HG02885 (cell line): ENCODE measurements around the gene MAD1L1.

ENCODE experiments used
- ATAC-seq: cut with Tn5 transposase; IDR thresholded peaks from one replicate; pipeline ENCODE4 v1.9.1; 2021; ENCODE audit warnings: mild to moderate bottlenecking; ENCODE audit not compliant: unreplicated experiment, poor library complexity

The MAD1L1 gene

GRCh38 chr7:2203766-2204300 lies 28.9 kb downstream of the MAD1L1 start:
- ATAC-seq: no peak

GRCh38 chr7:2202901-2203765 lies 29.6 kb downstream of the MAD1L1 start:
- no peak for ATAC-seq

DNA sequence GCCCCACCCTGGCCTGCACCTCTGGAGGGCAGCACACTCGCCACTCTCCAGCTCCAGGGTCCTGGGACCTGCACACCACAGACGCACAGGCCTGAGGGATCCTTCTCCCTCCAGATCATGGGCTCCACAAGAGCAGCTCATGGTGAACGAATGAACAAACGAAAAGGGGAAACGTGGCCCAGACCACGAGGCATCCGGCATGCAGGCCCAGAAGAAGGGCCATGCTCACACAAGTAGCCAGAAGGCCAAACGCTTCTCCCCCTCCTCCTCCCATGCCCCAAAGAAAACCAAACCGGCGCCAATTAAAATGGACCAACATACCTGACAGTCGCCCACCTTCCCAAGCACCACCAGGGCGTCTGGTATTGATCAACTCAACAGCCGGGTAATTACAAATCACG lies 30.4 kb downstream of the MAD1L1 start:
- ATAC-seq: no peak

DNA sequence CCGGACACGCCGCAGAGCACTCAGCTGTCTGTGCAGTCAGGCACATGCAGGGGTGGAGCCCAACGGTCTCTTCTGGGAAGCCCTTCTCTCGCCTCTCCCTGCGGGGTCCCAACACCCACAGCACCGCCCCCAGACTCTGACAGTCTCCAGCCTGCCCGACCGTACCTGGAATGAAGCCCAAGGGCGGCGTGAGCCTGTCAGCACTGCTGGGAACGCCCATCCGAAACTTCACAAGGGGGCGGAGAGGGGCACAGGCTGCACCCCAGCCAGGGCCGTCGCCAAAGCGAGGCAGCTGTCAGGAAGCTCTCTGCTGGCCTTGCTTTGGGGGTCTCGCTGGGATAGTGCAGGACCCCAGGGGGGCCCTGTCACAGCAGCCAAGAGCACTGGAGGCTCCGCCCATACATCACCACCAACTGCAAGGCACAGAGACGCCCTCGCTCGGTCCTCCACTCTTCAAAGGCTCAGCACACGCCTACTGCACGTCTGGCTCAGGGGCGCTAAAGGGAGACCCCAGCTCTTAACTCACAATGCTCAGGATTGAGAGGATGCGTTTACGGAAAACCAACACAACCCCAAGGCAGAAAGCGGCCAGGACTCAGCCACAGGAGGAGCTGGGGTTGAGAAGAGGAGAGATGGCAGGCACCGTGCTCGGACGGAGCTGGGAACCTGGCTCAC lies 30.9 kb downstream of the MAD1L1 start:
- no peak for ATAC-seq

DNA sequence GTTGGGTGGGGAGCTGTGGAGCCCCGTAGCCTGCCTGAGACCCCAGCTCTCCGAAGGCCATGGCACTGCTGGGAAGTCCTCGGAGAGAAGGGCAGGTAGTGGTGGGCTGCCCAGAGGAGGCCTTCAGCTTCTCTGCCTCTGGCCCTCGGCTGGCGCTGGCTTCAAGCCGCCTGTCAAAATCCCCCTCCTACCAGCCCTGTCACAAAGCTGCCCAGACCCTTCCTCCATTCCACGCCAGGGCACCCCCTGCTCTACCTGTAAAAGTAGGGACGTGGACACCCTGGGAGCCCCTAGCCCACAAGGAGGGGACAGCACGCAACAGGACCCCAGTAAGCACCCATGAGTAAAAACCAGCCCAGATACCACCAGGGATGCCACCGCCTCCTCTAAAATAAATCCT lies 31.6 kb downstream of the MAD1L1 start:
- ATAC-seq: no peak

GRCh38 chr7:2200584-2200980 lies 32.2 kb downstream of the MAD1L1 start:
- no peak for ATAC-seq

GRCh38 chr7:2199956-2200583 lies 32.7 kb downstream of the MAD1L1 start:
- no peak for ATAC-seq

DNA sequence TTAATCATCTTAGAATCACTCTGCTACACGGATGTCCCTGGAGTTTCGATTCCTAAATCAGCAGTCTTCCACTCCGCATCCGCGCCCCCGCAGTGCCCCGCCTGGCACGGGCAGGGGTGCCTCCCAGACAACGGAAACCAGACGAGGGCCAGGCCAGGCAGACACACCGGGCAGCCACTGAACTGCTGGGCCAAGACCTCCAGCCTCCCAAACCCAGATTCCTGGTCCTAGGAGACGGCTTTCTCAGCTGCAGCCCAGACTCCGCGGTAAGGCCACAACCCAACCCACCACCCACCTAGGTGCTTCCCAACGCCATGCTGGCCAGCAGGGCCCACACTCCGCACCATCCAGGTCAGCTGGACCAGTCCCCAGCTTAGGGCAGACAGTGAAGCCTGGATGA lies 33.2 kb downstream of the MAD1L1 start:
- ATAC-seq: no peak

- ATAC-seq: no peak
Observed at GRCh38 chr7:2198760-2199159, 34.0 kb downstream of the MAD1L1 start.

DNA sequence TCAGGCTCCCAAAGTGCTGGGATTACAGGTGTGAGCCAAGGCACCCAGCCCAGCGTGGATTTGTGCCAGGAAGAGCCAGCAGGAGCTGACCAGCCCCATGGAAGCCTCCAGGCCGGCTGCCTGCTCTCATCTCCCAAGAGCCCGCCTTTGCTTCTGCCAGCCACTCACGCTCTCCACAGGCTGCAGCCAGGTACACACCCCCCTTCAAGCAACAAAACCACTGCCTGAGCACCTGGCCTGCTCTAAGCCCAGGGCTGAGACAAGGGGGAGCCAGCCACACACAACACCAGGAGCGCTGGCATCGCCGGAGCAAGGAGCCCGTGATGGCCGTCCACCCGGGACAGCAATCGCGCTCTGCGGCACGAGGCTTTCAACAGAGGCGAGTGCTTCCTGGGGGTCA lies 34.5 kb downstream of the MAD1L1 start:
- ATAC-seq: no peak

- ATAC-seq: no peak
Observed at GRCh38 chr7:2197436-2198155, 35.1 kb downstream of the MAD1L1 start.

GRCh38 chr7:2196381-2197378 lies 36.1 kb downstream of the MAD1L1 start:
- no peak for ATAC-seq

GRCh38 chr7:2195400-2196246 lies 37.1 kb downstream of the MAD1L1 start:
- ATAC-seq: no peak

GRCh38 chr7:2193575-2194305 lies 39.0 kb downstream of the MAD1L1 start:
- ATAC-seq: no peak

DNA sequence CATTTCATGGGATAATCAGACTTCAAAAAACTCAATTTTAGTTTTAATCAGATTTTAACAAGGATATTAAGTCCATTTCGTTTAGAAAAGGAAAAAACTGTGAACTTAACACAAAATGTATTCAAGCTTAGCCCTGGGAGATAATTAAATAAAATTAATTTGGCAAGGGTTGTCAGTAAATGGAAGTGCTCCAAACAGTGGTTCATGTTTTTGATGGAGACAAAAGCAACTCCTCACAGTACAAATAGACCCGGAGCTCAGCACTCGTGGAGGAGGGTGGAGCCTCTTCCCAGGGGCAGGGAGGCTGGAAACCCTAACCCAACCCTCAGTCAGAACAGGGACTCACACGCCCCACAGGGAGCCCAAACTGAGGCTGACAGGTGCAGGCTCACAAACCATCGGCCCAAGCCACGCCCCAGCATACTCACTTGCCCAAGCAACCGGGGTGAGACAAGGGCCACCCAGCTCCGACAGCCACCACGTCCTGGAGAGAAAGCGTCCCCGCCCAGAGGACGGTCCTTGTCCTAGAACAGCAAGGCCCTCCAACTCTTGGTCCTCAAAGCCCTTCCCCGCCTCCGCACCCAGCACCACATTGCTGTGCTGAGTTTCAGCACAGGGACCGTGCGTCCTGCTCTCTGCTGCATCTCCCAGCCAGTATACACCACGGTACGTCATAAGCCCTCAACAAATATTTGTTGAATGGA lies 39.8 kb downstream of the MAD1L1 start:
- ATAC-seq: no peak

DNA sequence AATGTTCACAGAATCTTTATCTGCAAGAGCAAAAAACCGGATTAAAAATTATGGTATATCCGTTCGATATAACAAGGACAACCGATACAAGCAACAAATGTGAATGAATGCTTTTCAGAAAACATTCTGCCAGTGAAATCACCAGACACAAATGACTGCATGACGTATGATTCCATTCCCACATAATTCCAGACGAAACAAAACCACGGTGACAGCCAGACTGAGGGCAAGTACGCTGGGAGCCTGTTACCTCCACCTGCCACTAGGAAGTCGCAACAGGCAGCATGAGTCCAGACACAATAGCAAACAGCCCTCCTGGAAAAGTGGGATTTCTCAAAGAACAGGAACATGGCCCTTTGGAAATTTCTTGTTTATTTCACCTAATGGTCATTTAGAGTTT lies 41.7 kb downstream of the MAD1L1 start:
- no peak for ATAC-seq

GRCh38 chr7:2190531-2190930 lies 42.2 kb downstream of the MAD1L1 start:
- ATAC-seq: no peak
